OCI-LY1 (cell line): ENCODE data around the gene ALX4.

Experiments used
- CTCF ChIP-seq: fragments of 200-600 bp; sonication (generic), shearing (Covaris generic); IDR thresholded peaks from 2 replicates; pipeline ENCODE4 v1.5.1; 2017; ENCODE audit warnings: mild to moderate bottlenecking, antibody characterized with exemption, low read length, moderate library complexity, mixed read lengths
- EZH2 ChIP-seq: fragments of 200-600 bp; sonication (generic), shearing (Covaris generic); IDR thresholded peaks from 2 replicates; pipeline ENCODE4 v1.8.0; 2017; ENCODE audit warnings: borderline replicate concordance, mixed run types, mild to moderate bottlenecking, antibody characterized with exemption, low read length, moderate library complexity, mixed read lengths

- TF ChIP-seq CTCF (no peak), EZH2 (no peak)
These were observed 23.6 kb upstream of the ALX4 start for GRCh38 chr11:44333271-44334218.
